ENCODE results near the gene PTPRN2.

GRCh38 chr7:158602041-158602440 is 14.4 kb upstream of the PTPRN2 start:
- TF ChIP-seq POLR2A (IDR thresholded peaks at IDR 0.05) (no peak), CTCF (IDR thresholded peaks at IDR 0.05) (no peak)
